Ovary (tissue), 9 donors: ENCODE data around the gene PLSCR1. TPM values are rescaled to one million over a fixed set of nuclear protein-coding genes. Genes with fewer than 3 reads are reported as not detected.
"Not testable (repeated sequence)": the region's sequence is repeated elsewhere in the genome, so short reads cannot be mapped to it uniquely, and the experiment has no call there.

Experiments
- DNase-seq, 5 donors: peaks; one replicate each; pipeline ENCODE4 v3.0.0-alpha.2; 2019 to 2020
- H3K27ac ChIP-seq, 2 donors: fragments of 200-600 bp; one replicate each; pipeline versions ENCODE4 v1.5.1 to v1.8.0; 2019 to 2022
- H3K27me3 ChIP-seq: fragments of 200-600 bp; one replicate; pipeline ENCODE4 v1.8.0; 2022
- H3K36me3 ChIP-seq: fragments of 200-600 bp; sonication (generic); one replicate; pipeline ENCODE4 v1.5.1; 2019
- H3K4me1 ChIP-seq: one replicate; pipeline ENCODE4 v1.8.1; 2013; ENCODE audit warnings: mild to moderate bottlenecking, moderate library complexity; ENCODE audit not compliant: insufficient read depth
- H3K4me3 ChIP-seq: fragments of 200-600 bp; sonication (generic); one replicate; pipeline ENCODE4 v1.5.1; 2017
- H3K9me3 ChIP-seq, 2 donors: fragments of 200-600 bp in 1 of 2; sonication (generic) in 1 of 2; one replicate each; pipeline versions ENCODE4 v1.5.1 to v1.8.1; 2013 to 2019; ENCODE audit warnings: mild to moderate bottlenecking in 1 of 2, moderate library complexity in 1 of 2
- CTCF ChIP-seq, 3 donors: fragments of 450-650 bp in 2 of 3; fragments of 200-600 bp in 1 of 3; IDR thresholded peaks; one replicate each; pipeline versions ENCODE4 v1.5.1 to v1.8.0; 2016 to 2022; ENCODE audit warnings: antibody characterized with exemption in 3 of 3, mild to moderate bottlenecking in 1 of 3
- EP300 ChIP-seq: sonication (generic); formaldehyde crosslinking; IDR thresholded peaks from one replicate; pipeline ENCODE4 v1.6.1; 2017; ENCODE audit warnings: antibody characterized with exemption
- POLR2A ChIP-seq: fragments of 450-650 bp; IDR thresholded peaks from one replicate; pipeline ENCODE4 v1.6.1; 2017; ENCODE audit warnings: antibody characterized with exemption, mild to moderate bottlenecking, moderate library complexity
- WGBS, 3 donors: extraction: QIAGEN DNeasy Blood & Tissue Kit in 1 of 3; methylation state at CpG; one replicate each; pipeline versions ENCODE4 v1.1.5 to v1.1.7; 2013 to 2017; 5-methylcytosine and 5-hydroxymethylcytosine counted together
- intact Hi-C, 4 donors: fragments of 100-400 bp; cut with DNase I; formaldehyde crosslinking; loops; one replicate each; pipeline versions ENCODE4 v1.11.0 to v1.15.1; 2022 to 2023
- polyA plus RNA-seq, 2 donors: library from polyadenylated mRNA; stranded (reverse); fragments of 200-250 nt in 1 of 2; fragments of 350-450 nt in 1 of 2; fragmentation: Illumina TruSeq in 1 of 2; extraction: RNeasy Lipid Tissue Mini Kit (QIAGEN cat#74804) in 1 of 2; gene quantifications; one replicate each; pipeline ENCODE4 v1.2.3, GENCODE V29; 2013 to 2014
- total RNA-seq, 7 donors: library from RNA; depleted of rRNA in 2 of 7; stranded (reverse); fragments of >200 nt in 2 of 7; fragmentation: NEBNext Ultra II Directional in 3 of 7; extraction: Animal tissue kit (Norgen Biotek cat#: 25700) in 3 of 7; gene quantifications; one replicate each; pipeline versions ENCODE4 v1.1.0 to v1.2.4, GENCODE V29; 2016 to 2023
- donor health status: DM: no; HTN: no; CAD: no; lungs with moderate emphysema.
- donor health status: DM: no; HTN: no; CAD: no.
- donor health status: Bipolar disorder and iron deficiency.
- donor health status: DM: yes; HTN: yes; CAD: no.
- donor health status: DM: no; HTN: no; CAD: no.
- donor health status: DM: yes; HTN: yes; CAD: no.

The PLSCR1 gene
- total and polyA plus RNA-seq, 9 donors: 56.6 to 156 (median 109) TPM

- no peaks in the 10 kb centered on the region for H3K9me3 ChIP-seq
- H3K27ac ChIP-seq: no peak overlapping the region
- DNase-seq: no peak
- H3K27me3 ChIP-seq: no peaks in the 10 kb centered on the region
- H3K4me3 ChIP-seq: no peak overlapping the region
- intact Hi-C loops: no loop called here
- H3K4me1 ChIP-seq: no peaks in the 10 kb centered on the region
- TF ChIP-seq POLR2A (no peak), CTCF (IDR thresholded peaks at IDR 0.05) (no peak), EP300 (no peak)
- no peaks in the 10 kb centered on the region for H3K36me3 ChIP-seq
Observed at GRCh38 chr3:146501752-146502151, 42.7 kb downstream of the PLSCR1 start.

- TF ChIP-seq CTCF (IDR thresholded peaks at IDR 0.05): no peak
- TF ChIP-seq POLR2A: no peak
- TF ChIP-seq EP300: no peak
- Histone ChIP-seq H3K9me3 (no peaks in the 10 kb centered on the region), H3K36me3 (no peaks in the 10 kb centered on the region), H3K27ac (no peak overlapping the region), H3K4me1 (no peaks in the 10 kb centered on the region), H3K4me3 (no peak overlapping the region), H3K27me3 (no peaks in the 10 kb centered on the region)
- intact Hi-C loops: no loop called here
- 66 to 78% (median 71%) methylated on average over 1 of the region's 1 CpG for WGBS, 3 donors
- DNase-seq: no peak
Observed at GRCh38 chr3:146499701-146500100, 44.7 kb downstream of the PLSCR1 start.

- no peaks in the 10 kb centered on the region for H3K36me3 ChIP-seq
- H3K27ac ChIP-seq: no peak overlapping the region
- H3K27me3 ChIP-seq: no peaks in the 10 kb centered on the region
- H3K4me1 ChIP-seq: no peaks in the 10 kb centered on the region
- TF ChIP-seq POLR2A: no peak
- no peak for TF ChIP-seq EP300
- no peak for TF ChIP-seq CTCF (IDR thresholded peaks at IDR 0.05)
- no peak for DNase-seq
- no peak overlapping the region for H3K4me3 ChIP-seq
- intact Hi-C loops: no loop called here
- 86 to 94% (median 93%) methylated on average over 13 of the region's 13 CpGs for WGBS, 3 donors
- H3K9me3 ChIP-seq: no peaks in the 10 kb centered on the region
Observed at GRCh38 chr3:146498002-146498736, 46.2 kb downstream of the PLSCR1 start.

GRCh38 chr3:146497145-146497843 is 47.1 kb downstream of the PLSCR1 start:
- H3K4me1 ChIP-seq, intact Hi-C loops, H3K36me3 ChIP-seq, DNase-seq, H3K9me3 ChIP-seq, H3K4me3 ChIP-seq, H3K27ac ChIP-seq, H3K27me3 ChIP-seq: not testable (repeated sequence)
- 91 to 98% (median 95%) methylated on average over 20 to 28 of the region's 28 CpGs for whole genome bisulfite sequencing, 3 donors

GRCh38 chr3:146496726-146497125 is 47.7 kb downstream of the PLSCR1 start:
- no peak overlapping the region for H3K4me3 ChIP-seq
- whole genome bisulfite sequencing, 3 donors: 0 to 100% (median 93%) methylated on average over 1 of the region's 1 CpG
- intact Hi-C loops: no loop called here
- H3K36me3 ChIP-seq: no peaks in the 10 kb centered on the region
- no peaks in the 10 kb centered on the region for H3K9me3 ChIP-seq
- no peaks in the 10 kb centered on the region for H3K4me1 ChIP-seq
- no peak for DNase-seq
- H3K27me3 ChIP-seq: no peaks in the 10 kb centered on the region
- TF ChIP-seq POLR2A (no peak), EP300 (no peak), CTCF (IDR thresholded peaks at IDR 0.05) (no peak)
- H3K27ac ChIP-seq: no peak overlapping the region
